ENCODE results near the gene F2RL3.
A peak's percentile ranks its signal among the peaks of the same experiment; 100 is the strongest.

The F2RL3 gene

DNA sequence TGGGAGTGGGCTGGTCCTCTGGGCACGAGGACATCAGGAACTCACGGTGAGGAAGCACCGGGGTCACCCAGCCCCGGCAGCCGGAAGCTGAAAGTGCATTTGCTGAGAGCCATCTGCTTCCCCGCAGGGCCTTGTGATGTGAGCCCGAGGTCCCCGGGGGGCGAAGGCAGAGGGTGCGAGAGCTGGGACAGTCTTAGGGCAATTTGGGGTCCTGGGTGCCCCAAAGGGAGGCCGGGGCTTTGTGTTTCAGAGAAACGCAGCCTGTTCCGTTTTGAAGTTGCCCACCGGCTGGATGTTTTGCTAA lies 4.8 kb downstream of the F2RL3 start:
- H3K9me3 ChIP-seq (ENCODE audit: control insufficient read depth, low read length) = no peaks in the 10 kb centered on the region
- peaks cover 3% of the 10 kb centered on the region for H3K27me3 ChIP-seq (replicated peaks; ENCODE audit: control insufficient read depth, insufficient read depth, low read length, poor library complexity, severe bottlenecking)
- H3K4me1 ChIP-seq (ENCODE audit: control insufficient read depth, insufficient read depth, low read length, poor library complexity, severe bottlenecking) = peaks cover 19% of the 10 kb centered on the region
- H3K36me3 ChIP-seq (ENCODE audit: control insufficient read depth, insufficient read depth, low read length) = no peaks in the 10 kb centered on the region
- DNase-seq = no peak
- H3K27ac ChIP-seq (ENCODE audit: insufficient read depth, low read length, poor library complexity, severe bottlenecking) = no peak overlapping the region
- H3K4me3 ChIP-seq (ENCODE audit: insufficient read depth, low read depth, low read length, poor library complexity, severe bottlenecking) = no peak overlapping the region

DNA sequence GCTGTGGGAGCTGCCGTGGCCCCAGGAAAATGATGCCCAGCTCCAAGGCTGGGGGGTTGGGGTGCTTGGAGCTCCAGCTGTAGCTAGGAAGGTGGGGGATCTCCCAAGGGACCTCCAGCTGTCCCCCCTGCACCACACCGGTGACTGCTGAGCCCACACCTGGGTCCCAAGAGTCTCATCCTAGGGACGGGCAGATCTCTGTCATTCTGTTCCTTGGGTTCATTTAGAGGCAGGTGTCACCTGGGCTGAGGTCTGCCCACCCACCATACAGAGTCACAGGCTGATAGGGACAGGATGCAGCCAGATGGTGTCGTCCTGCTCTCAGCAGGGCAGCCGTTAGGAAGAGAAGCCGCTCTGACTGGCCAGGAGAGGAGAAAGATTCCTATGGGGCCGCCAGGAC lies 5.3 kb downstream of the F2RL3 start:
- peaks cover 17% of the 10 kb centered on the region for H3K4me1 ChIP-seq (ENCODE audit: control insufficient read depth, insufficient read depth, low read length, poor library complexity, severe bottlenecking)
- peaks cover 3% of the 10 kb centered on the region for H3K27me3 ChIP-seq (replicated peaks; ENCODE audit: control insufficient read depth, insufficient read depth, low read length, poor library complexity, severe bottlenecking)
- H3K36me3 ChIP-seq (ENCODE audit: control insufficient read depth, insufficient read depth, low read length) = no peaks in the 10 kb centered on the region
- H3K27ac ChIP-seq (ENCODE audit: insufficient read depth, low read length, poor library complexity, severe bottlenecking) = no peak overlapping the region
- no peak for DNase-seq
- no peak overlapping the region for H3K4me3 ChIP-seq (ENCODE audit: insufficient read depth, low read depth, low read length, poor library complexity, severe bottlenecking)
- no peaks in the 10 kb centered on the region for H3K9me3 ChIP-seq (ENCODE audit: control insufficient read depth, low read length)

DNA sequence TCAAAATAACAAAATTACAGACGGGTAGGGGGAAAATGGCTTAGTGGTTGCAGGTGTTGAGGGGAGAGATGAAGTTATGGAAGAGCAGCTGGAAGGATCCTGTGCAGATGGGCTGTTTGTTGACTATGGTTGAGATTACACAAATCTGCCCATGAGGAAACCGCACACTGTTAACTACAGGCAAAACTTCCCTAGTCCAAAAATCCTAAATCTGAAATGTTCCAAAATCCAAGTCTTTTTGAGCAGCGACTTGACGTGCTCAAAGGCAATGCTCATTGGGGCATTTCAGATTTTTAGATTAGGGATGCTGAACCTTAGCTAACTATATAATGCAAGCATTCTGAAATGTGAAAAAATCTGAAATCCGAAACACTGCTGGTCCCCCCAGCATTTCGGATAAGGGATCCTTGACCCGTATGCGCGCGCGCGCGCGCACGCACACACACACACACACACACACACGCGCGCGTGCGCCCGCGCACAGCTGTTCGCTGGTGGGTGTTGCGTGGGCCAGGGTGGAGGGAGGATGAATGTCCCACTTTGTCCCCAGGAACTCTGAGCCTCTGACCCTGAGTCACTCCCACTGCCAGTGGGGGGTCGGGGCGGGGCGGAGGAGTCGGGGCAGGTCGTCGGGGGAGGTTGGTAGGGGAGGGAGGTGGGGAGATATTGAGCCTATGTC lies 6.8 kb downstream of the F2RL3 start:
- peaks cover 23% of the 10 kb centered on the region for H3K4me1 ChIP-seq (ENCODE audit: control insufficient read depth, insufficient read depth, low read length, poor library complexity, severe bottlenecking)

DNA sequence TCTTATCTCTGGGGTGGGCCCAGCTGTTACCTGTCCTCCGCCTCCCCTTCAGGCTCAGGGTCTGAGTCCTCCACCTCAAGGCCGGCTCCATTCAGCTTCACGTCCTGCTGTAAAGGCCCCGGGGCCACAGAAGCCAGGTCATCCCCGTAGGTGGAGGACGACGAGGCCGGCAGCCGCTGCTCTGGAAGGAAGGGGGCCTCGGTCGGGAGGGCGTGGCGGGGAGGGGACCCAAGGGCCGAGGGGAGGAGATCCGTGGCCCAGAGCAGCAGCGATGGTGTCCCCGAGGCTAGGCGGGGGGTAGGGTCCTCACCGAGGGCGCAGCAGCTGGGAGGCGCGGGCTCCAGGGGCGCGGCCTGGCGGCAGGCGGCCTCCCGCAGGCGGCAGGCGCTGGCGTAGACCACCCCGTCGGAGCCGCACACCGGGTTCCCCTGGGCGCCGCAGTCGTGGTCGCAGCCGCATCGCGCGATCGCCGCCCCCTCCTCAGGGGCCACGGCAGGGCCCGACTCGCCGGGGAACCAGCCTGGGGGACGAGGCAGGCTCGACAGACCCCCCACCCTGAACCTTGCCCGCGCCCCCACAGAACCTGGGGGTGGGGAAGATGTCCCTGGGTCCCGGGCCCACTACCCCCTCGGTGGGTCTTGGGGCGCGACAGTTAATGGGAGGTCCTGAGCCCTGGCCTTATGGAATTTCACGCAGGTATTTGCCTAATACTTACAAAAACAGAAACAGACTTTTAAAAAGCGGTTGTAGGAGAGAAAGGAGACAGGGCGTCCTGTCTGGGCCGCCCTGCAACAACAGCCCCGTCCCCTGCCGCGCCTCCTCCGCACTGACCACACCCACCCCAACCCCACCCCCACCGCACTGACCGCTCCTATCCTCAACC lies 7.6 kb downstream of the F2RL3 start:
- peaks cover 23% of the 10 kb centered on the region for H3K4me1 ChIP-seq (ENCODE audit: control insufficient read depth, insufficient read depth, low read length, poor library complexity, severe bottlenecking)
- H3K27ac ChIP-seq (ENCODE audit: insufficient read depth, low read length, poor library complexity, severe bottlenecking) = no peak overlapping the region
- H3K36me3 ChIP-seq (ENCODE audit: control insufficient read depth, insufficient read depth, low read length) = no peaks in the 10 kb centered on the region
- H3K9me3 ChIP-seq (ENCODE audit: control insufficient read depth, low read length) = no peaks in the 10 kb centered on the region
- peaks cover 3% of the 10 kb centered on the region for H3K27me3 ChIP-seq (replicated peaks; ENCODE audit: control insufficient read depth, insufficient read depth, low read length, poor library complexity, severe bottlenecking)
- no peak for DNase-seq
- peak overlapping the region; percentile 46 for H3K4me3 ChIP-seq (ENCODE audit: insufficient read depth, low read depth, low read length, poor library complexity, severe bottlenecking)

More for the DNA sequence above, 6.8 kb downstream of the F2RL3 start:
- no peaks in the 10 kb centered on the region for H3K9me3 ChIP-seq (ENCODE audit: control insufficient read depth, low read length)
- H3K36me3 ChIP-seq (ENCODE audit: control insufficient read depth, insufficient read depth, low read length) = no peaks in the 10 kb centered on the region
- H3K27me3 ChIP-seq (replicated peaks; ENCODE audit: control insufficient read depth, insufficient read depth, low read length, poor library complexity, severe bottlenecking) = peaks cover 3% of the 10 kb centered on the region
- H3K4me3 ChIP-seq (ENCODE audit: insufficient read depth, low read depth, low read length, poor library complexity, severe bottlenecking) = peak overlapping the region; percentile 46
- no peak overlapping the region for H3K27ac ChIP-seq (ENCODE audit: insufficient read depth, low read length, poor library complexity, severe bottlenecking)
- no peak for DNase-seq

DNA sequence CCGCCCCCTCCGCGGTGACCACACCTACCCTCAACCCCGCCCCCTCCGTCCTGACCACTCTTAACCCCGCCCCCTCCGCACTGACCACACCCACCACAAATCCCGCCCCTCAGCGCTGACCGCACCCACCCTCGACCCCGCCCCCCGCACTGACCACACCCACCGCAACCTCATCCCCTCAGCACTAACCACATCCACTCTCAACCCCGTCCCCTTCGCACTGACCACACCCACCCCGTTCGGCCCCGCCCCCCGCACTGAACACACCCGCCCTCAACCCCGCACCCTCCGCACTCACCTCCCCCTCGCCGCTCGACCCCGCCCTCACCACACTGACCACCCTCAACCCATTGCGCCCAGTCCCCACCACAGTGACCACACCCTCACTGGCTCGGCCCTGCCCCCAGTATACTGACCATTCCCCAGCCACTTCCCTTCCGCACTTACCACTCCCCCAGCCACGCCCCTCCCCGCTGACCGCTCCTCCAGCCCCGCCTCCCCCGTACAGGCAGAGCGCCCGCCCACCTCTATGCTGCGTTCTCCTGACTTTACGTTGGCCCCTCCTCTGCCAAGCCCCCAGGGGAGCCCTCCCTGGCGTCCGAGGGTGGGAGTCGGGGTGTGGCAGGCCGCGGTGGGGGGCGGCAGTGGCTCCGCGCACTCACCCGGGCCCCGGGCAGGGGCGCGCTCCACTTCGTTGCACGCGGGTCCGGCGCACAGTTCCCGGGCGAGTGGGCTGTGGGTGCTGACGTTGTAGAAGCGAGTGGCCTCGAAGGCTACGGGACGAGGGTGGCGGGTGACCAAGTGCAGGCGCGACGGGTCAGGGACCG lies 8.4 kb downstream of the F2RL3 start:
- peak; percentile 24 to 66 (median 54) for DNase-seq
- peak overlapping the region; percentile 65 for H3K4me3 ChIP-seq (ENCODE audit: insufficient read depth, low read depth, low read length, poor library complexity, severe bottlenecking)
- H3K4me1 ChIP-seq (ENCODE audit: control insufficient read depth, insufficient read depth, low read length, poor library complexity, severe bottlenecking) = peaks cover 23% of the 10 kb centered on the region
- no peak overlapping the region for H3K27ac ChIP-seq (ENCODE audit: insufficient read depth, low read length, poor library complexity, severe bottlenecking)
- no peaks in the 10 kb centered on the region for H3K9me3 ChIP-seq (ENCODE audit: control insufficient read depth, low read length)
- no peaks in the 10 kb centered on the region for H3K36me3 ChIP-seq (ENCODE audit: control insufficient read depth, insufficient read depth, low read length)
- H3K27me3 ChIP-seq (replicated peaks; ENCODE audit: control insufficient read depth, insufficient read depth, low read length, poor library complexity, severe bottlenecking) = peaks cover 3% of the 10 kb centered on the region

DNA sequence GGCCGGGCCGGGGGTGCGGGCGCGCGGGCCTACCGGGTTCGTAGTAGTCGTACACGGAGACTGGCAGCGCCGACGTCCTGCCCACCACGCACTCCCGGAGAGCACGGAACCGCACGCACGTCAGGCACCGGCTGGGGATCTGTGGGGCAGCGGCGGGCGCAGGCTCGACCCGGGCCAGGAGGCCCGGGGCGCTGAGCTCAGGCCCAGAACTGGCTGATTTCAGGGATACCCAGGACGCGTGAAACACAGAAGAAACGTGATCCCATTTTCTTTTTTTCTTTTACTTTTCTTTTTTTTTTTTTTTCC lies 9.0 kb downstream of the F2RL3 start:
- Histone ChIP-seq H3K27me3 (replicated peaks; ENCODE audit: control insufficient read depth, insufficient read depth, low read length, poor library complexity, severe bottlenecking) (peaks cover 3% of the 10 kb centered on the region), H3K27ac (ENCODE audit: insufficient read depth, low read length, poor library complexity, severe bottlenecking) (no peak overlapping the region), H3K4me3 (ENCODE audit: insufficient read depth, low read depth, low read length, poor library complexity, severe bottlenecking) (peak overlapping the region; percentile 65), H3K36me3 (ENCODE audit: control insufficient read depth, insufficient read depth, low read length) (no peaks in the 10 kb centered on the region), H3K4me1 (ENCODE audit: control insufficient read depth, insufficient read depth, low read length, poor library complexity, severe bottlenecking) (peaks cover 23% of the 10 kb centered on the region), H3K9me3 (ENCODE audit: control insufficient read depth, low read length) (no peaks in the 10 kb centered on the region)
- no peak for DNase-seq

DNA sequence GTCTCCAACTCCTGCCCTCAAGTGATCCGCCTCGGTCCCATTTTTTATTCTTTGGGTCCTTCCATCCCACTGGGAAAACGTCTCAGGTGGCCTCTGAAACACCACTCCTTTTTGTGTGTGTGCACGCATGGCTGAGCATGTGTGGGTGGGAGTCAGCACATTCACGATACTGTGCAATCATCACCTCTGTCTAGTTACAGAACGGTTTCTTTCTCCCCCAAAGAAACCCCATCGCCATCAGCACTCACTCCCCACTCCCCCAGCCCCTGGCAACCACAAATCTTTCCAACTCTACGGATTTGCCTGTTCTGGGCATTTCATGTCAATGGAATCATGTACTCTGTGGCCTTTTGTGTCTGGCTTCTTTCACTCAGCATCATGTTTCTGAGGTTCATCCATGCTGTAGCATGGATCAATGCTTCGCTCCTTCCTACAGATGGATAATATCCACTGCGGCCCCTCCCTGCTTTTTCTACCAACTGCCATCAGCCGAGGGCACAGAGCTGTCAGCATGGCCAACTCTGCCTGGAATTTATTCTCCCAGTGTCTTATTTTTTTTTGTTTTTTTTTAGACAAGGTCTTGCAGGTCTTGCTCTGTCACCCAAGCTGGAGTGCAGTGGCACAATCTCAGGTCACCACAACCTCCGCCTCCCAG lies 9.7 kb downstream of the F2RL3 start:
- Histone ChIP-seq H3K4me1 (ENCODE audit: control insufficient read depth, insufficient read depth, low read length, poor library complexity, severe bottlenecking) (peaks cover 22% of the 10 kb centered on the region), H3K36me3 (ENCODE audit: control insufficient read depth, insufficient read depth, low read length) (no peaks in the 10 kb centered on the region), H3K4me3 (ENCODE audit: insufficient read depth, low read depth, low read length, poor library complexity, severe bottlenecking) (no peak overlapping the region), H3K27me3 (replicated peaks; ENCODE audit: control insufficient read depth, insufficient read depth, low read length, poor library complexity, severe bottlenecking) (peaks cover 3% of the 10 kb centered on the region), H3K27ac (ENCODE audit: insufficient read depth, low read length, poor library complexity, severe bottlenecking) (no peak overlapping the region), H3K9me3 (ENCODE audit: control insufficient read depth, low read length) (no peaks in the 10 kb centered on the region)
- no peak for DNase-seq

DNA sequence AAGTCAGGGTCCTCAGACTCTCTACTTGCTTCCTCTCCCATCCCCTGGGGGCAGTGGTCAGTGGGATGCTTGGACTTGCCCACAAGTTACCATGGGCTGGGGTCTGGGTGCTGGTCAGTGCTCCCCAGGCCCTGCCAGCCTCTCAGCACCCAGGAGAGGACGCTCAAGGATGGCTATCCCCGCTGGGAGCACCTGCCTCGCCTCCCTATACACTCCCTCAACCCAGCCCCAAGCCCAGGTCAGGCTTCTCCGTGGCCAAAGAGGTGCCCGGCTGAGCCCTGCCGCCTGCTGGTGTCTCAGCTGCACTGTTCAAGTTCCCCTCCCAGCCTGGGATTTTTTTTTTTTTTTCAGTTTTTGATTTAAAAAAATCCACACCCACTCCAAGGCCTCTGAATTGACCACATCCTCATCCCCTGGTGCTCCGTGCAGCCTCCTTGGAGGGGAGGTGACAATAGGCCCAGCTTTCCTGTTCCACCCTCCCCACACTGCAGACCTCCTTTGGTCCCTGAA lies 10.8 kb downstream of the F2RL3 start:
- Histone ChIP-seq H3K4me1 (ENCODE audit: control insufficient read depth, insufficient read depth, low read length, poor library complexity, severe bottlenecking) (peaks cover 20% of the 10 kb centered on the region), H3K27me3 (replicated peaks; ENCODE audit: control insufficient read depth, insufficient read depth, low read length, poor library complexity, severe bottlenecking) (peaks cover 3% of the 10 kb centered on the region)
- DNase-seq = no peak

DNA sequence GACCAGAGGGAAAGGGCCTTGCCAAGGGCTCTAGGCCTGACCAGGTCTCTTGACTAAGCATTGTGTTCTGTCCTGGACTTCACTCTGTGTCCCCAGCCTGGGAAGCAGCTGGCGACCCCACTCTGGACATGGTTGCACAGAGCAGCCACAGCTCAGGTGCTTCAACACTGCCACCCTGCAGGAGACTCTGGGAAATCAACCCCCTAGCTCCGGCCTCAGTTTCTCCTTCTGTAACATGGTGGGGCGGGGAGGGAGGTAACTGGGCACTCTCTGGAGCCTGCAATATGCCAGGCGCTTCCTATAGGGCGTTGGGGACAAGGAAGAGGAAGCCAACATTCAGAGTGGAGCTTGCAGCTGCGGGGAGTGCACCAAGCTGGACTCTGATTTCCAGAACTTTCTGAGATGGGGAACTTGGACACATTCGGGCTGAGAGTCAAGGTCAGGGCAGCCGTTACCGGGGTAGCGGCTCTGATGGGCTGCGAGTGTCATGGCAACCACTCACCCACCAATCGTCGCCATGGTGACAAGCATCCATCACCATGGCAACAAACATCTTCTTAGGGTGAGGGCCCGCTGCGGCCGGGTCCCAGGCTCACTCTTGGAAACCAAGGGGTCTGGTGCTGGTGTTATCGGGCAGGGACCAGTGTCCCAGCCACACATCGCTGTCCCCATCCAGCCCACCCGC lies 12.8 kb downstream of the F2RL3 start:
- H3K9me3 ChIP-seq (ENCODE audit: control insufficient read depth, low read length) = no peaks in the 10 kb centered on the region
- H3K4me3 ChIP-seq (ENCODE audit: insufficient read depth, low read depth, low read length, poor library complexity, severe bottlenecking) = no peak overlapping the region
- no peak for DNase-seq

More for the DNA sequence above, 10.8 kb downstream of the F2RL3 start:
- no peak overlapping the region for H3K27ac ChIP-seq (ENCODE audit: insufficient read depth, low read length, poor library complexity, severe bottlenecking)
- no peaks in the 10 kb centered on the region for H3K36me3 ChIP-seq (ENCODE audit: control insufficient read depth, insufficient read depth, low read length)
- H3K4me3 ChIP-seq (ENCODE audit: insufficient read depth, low read depth, low read length, poor library complexity, severe bottlenecking) = no peak overlapping the region
- H3K9me3 ChIP-seq (ENCODE audit: control insufficient read depth, low read length) = no peaks in the 10 kb centered on the region

More for the DNA sequence above, 12.8 kb downstream of the F2RL3 start:
- Histone ChIP-seq H3K27ac (ENCODE audit: insufficient read depth, low read length, poor library complexity, severe bottlenecking) (no peak overlapping the region), H3K36me3 (ENCODE audit: control insufficient read depth, insufficient read depth, low read length) (no peaks in the 10 kb centered on the region), H3K4me1 (ENCODE audit: control insufficient read depth, insufficient read depth, low read length, poor library complexity, severe bottlenecking) (peaks cover 10% of the 10 kb centered on the region), H3K27me3 (replicated peaks; ENCODE audit: control insufficient read depth, insufficient read depth, low read length, poor library complexity, severe bottlenecking) (no peaks in the 10 kb centered on the region)
